DND-41 (cell line): Measurements from ENCODE around the gene PEF1.

Source experiments
- CTCF ChIP-seq: IDR thresholded peaks from 2 replicates; pipeline ENCODE4 v1.5.1; 2012; ENCODE audit warnings: borderline replicate concordance, low read length, moderate library complexity, mild to moderate bottlenecking; ENCODE audit not compliant: poor library complexity, severe bottlenecking; ENCODE audit errors: extremely low read depth
- EZH2 ChIP-seq: IDR thresholded peaks from 3 replicates; pipeline ENCODE4 v1.6.1; 2012; ENCODE audit warnings: borderline replicate concordance, low read depth, mild to moderate bottlenecking, moderate library complexity, low read length, inconsistent platforms; ENCODE audit not compliant: severe bottlenecking

GRCh38 chr1:31593770-31594632, 50.7 kb downstream of the PEF1 start:
- peak; percentile 99 for TF ChIP-seq CTCF
- no peak for TF ChIP-seq EZH2
